SU-DHL-6 (cell line): ENCODE measurements around the gene CA12.

Source experiments
- EZH2phosphoT487 ChIP-seq: fragments of 200-600 bp; sonication (generic), shearing (Covaris generic); conservative IDR thresholded peaks from 2 replicates; pipeline ENCODE4 v1.6.1; 2018; ENCODE audit warnings: mild to moderate bottlenecking, antibody characterized with exemption, low read length, moderate library complexity, mixed read lengths
- TF ChIP-seq, protein P1 (sequence below): fragments of 200-600 bp; sonication (generic); IDR thresholded peaks from one replicate; pipeline ENCODE4 v1.5.1; 2017; ENCODE audit warnings: antibody characterized with exemption, mild to moderate bottlenecking, low read length, moderate library complexity; ENCODE audit not compliant: insufficient read depth, poor library complexity, severe bottlenecking

DNA sequence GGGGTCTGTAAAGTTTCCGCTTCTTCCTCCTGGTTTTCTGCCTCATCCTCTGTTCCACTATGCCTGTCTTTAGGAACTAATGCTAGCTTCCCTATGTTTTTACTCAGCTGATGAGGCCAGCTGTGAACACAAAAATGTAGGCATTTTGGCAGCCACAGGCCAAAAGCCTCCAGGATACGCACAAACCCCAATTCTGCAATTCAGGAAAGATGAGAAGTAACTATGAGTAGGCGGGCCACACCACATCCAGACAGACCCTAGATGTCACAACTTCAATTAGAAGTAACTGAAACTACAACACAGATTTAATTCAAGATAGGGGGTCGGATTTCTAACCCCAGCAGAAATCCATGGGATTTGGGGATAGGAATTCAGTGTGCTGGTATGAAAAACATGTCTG, 11.9 kb downstream of the CA12 start:
- TF ChIP-seq, protein P1, sequence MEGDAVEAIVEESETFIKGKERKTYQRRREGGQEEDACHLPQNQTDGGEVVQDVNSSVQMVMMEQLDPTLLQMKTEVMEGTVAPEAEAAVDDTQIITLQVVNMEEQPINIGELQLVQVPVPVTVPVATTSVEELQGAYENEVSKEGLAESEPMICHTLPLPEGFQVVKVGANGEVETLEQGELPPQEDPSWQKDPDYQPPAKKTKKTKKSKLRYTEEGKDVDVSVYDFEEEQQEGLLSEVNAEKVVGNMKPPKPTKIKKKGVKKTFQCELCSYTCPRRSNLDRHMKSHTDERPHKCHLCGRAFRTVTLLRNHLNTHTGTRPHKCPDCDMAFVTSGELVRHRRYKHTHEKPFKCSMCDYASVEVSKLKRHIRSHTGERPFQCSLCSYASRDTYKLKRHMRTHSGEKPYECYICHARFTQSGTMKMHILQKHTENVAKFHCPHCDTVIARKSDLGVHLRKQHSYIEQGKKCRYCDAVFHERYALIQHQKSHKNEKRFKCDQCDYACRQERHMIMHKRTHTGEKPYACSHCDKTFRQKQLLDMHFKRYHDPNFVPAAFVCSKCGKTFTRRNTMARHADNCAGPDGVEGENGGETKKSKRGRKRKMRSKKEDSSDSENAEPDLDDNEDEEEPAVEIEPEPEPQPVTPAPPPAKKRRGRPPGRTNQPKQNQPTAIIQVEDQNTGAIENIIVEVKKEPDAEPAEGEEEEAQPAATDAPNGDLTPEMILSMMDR = no peak
- no peak for TF ChIP-seq EZH2phosphoT487
